K562 (cell line): ENCODE measurements around the gene BRMS1. TPM values are rescaled to one million over a fixed set of nuclear protein-coding genes. Genes with fewer than 3 reads are reported as not detected.

ENCODE experiments used
- ATAC-seq: fragments of 200-7000 bp; cut with Tn5 transposase; 3 replicates; pipeline ENCODE4 v1.9.1; 2020; ENCODE audit warnings: moderate library complexity
- BruUV-seq: library from RNA; stranded (reverse); fragments of 400-500 nt; replicated peaks from 2 replicates; lab custom pipeline; 2021; lab: Mats Ljungman, UMichigan
- CTCF ChIA-PET: fragments of 300-600 bp; formaldehyde crosslinking; extraction: SDS; loops from one replicate; lab custom pipeline; 2021; ENCODE audit warnings: low intra/inter-chr PET ratio; lab: Yijun Ruan, JAX
- POLR2A ChIA-PET: fragments of 300-600, 350-650 bp; sonication (Branson Sonifier 250); formaldehyde crosslinking; extraction: SDS; loops from one replicate; lab custom pipeline; 2021; ENCODE audit warnings: antibody characterized with exemption, inconsistent platforms; lab: Yijun Ruan, JAX
- DNase-seq, 4 experiments: peaks; one replicate each; pipeline versions ENCODE4 v3.0.0 to v3.0.0-alpha.2; 2011 to 2018; ENCODE audit warnings: low spot score in 3 of 4, mixed read lengths in 3 of 4; ENCODE audit errors: extremely low read depth in 1 of 4
- FAIRE-seq: peaks from 2 replicates; lab custom pipeline; 2011; peaks lifted over from hg19 to GRCh38; lab: Jason Lieb, UNC
- H2AFZ ChIP-seq: 2 replicates; pipeline ENCODE4 v1.6.0; 2011; ENCODE audit warnings: low read depth, low read length, control low read depth, inconsistent platforms
- H3K27ac ChIP-seq: fragments of 200-600 bp; 3 replicates; pipeline ENCODE4 v1.8.0; 2011; ENCODE audit warnings: low read depth, mild to moderate bottlenecking, control low read depth, inconsistent platforms, low read length, moderate library complexity, mixed read lengths; ENCODE audit errors: extremely low read depth
- H3K27me3 ChIP-seq, 2 experiments: fragments of 300-600 bp in 1 of 2; 2 replicates in 1 of 2; 3 replicates in 1 of 2; pipeline versions ENCODE4 v1.6.0 to v1.8.0; 2011; ENCODE audit warnings: inconsistent platforms in 2 of 2, low read length in 2 of 2, mild to moderate bottlenecking in 1 of 2, mixed read lengths in 1 of 2, moderate library complexity in 1 of 2; ENCODE audit not compliant: control insufficient read depth in 2 of 2, insufficient read depth in 2 of 2
- H3K36me3 ChIP-seq: fragments of 300-600 bp; 3 replicates; pipeline ENCODE4 v1.8.0; 2011; ENCODE audit warnings: mild to moderate bottlenecking, low read length, inconsistent platforms; ENCODE audit not compliant: control insufficient read depth, insufficient read depth
- H3K4me1 ChIP-seq, 2 experiments: fragments of 200-600 bp in 1 of 2; replicated peaks in 1 of 2; 2 replicates in 1 of 2; 3 replicates in 1 of 2; pipeline versions ENCODE4 v1.5.1 to v1.8.0; 2011; ENCODE audit warnings: inconsistent platforms in 2 of 2, low read length in 2 of 2, mild to moderate bottlenecking in 1 of 2, mixed read lengths in 1 of 2, moderate library complexity in 1 of 2; ENCODE audit not compliant: control insufficient read depth in 2 of 2, insufficient read depth in 2 of 2
- H3K4me2 ChIP-seq: 2 replicates; pipeline ENCODE4 v1.6.1; 2011; ENCODE audit warnings: low read length, control low read depth, inconsistent platforms, mixed read lengths; ENCODE audit not compliant: insufficient read depth
- H3K4me3 ChIP-seq: fragments of 200-600 bp; sonication (generic), shearing (Covaris generic); 2 replicates; pipeline ENCODE4 v1.5.1; 2016; ENCODE audit warnings: control low read depth, inconsistent platforms
- H3K79me2 ChIP-seq: fragments of 200-600 bp; 3 replicates; pipeline ENCODE4 v1.8.0; 2011; ENCODE audit warnings: low read length, inconsistent platforms; ENCODE audit not compliant: control insufficient read depth, insufficient read depth
- H3K9ac ChIP-seq, 2 experiments: 2 replicates each; pipeline versions ENCODE4 v1.6.0 to v1.6.1; 2011; ENCODE audit warnings: low read depth in 2 of 2, low read length in 2 of 2, control low read depth in 1 of 2, inconsistent platforms in 1 of 2, mild to moderate bottlenecking in 1 of 2, mixed read lengths in 1 of 2; ENCODE audit not compliant: insufficient read depth in 1 of 2
- H3K9me1 ChIP-seq: one replicate; pipeline ENCODE4 v1.6.0; 2011; ENCODE audit warnings: inconsistent platforms, mild to moderate bottlenecking, low read length, moderate library complexity; ENCODE audit not compliant: control insufficient read depth, insufficient read depth
- H3K9me3 ChIP-seq: replicated peaks from 2 replicates; pipeline ENCODE4 v1.5.1; 2011; ENCODE audit warnings: low read depth, low read length, inconsistent platforms; ENCODE audit not compliant: control insufficient read depth, insufficient read depth
- H4K20me1 ChIP-seq: replicated peaks from 2 replicates; pipeline ENCODE4 v1.6.1; 2011; ENCODE audit warnings: low read length, inconsistent platforms, mixed read lengths; ENCODE audit not compliant: control insufficient read depth, insufficient read depth
- ATF1 ChIP-seq, 2 experiments: fragments of 450-650 bp in 1 of 2; IDR thresholded peaks; 2 replicates each; pipeline ENCODE4 v1.6.1; 2016; ENCODE audit warnings: missing compliant biosample characterization in 1 of 2, missing genetic modification characterization in 1 of 2
- CHD4 ChIP-seq: fragments of 200-600 bp; sonication (generic); IDR thresholded peaks from 3 replicates; pipeline ENCODE4 v1.6.1; 2012; ENCODE audit warnings: low read depth, mild to moderate bottlenecking, mixed read lengths, low read length, inconsistent platforms; ENCODE audit not compliant: insufficient read depth, insufficient replicate concordance, poor library complexity, severe bottlenecking
- CREB3 ChIP-seq: fragments of 450-650 bp; conservative IDR thresholded peaks from 2 replicates; pipeline ENCODE4 v1.6.1; 2016; ENCODE audit warnings: missing genetic modification characterization, low read depth, mild to moderate bottlenecking, missing compliant biosample characterization, moderate library complexity
- CTCFL ChIP-seq: IDR thresholded peaks from 2 replicates; pipeline ENCODE4 v1.6.1; 2011; ENCODE audit warnings: borderline replicate concordance, low read depth, mild to moderate bottlenecking, moderate library complexity, low read length; ENCODE audit not compliant: insufficient read depth, poor library complexity, severe bottlenecking
- DLX4 ChIP-seq: fragments of 250-450 bp; sonication (Bioruptor Pico); IDR thresholded peaks from 2 replicates; pipeline ENCODE4 v1.6.1; 2021; ENCODE audit warnings: mild to moderate bottlenecking
- FOXP1 ChIP-seq: sonication (generic); formaldehyde crosslinking; IDR thresholded peaks from 2 replicates; pipeline ENCODE4 v1.8.0; 2022; ENCODE audit warnings: mild to moderate bottlenecking, missing genetic modification reagents
- MEF2D ChIP-seq: conservative IDR thresholded peaks from 2 replicates; pipeline ENCODE4 v1.6.1; 2016; ENCODE audit warnings: low read depth, missing genetic modification characterization, missing compliant biosample characterization
- MTF1 ChIP-seq: fragments of 250-450 bp; sonication (Bioruptor Pico); IDR thresholded peaks from 2 replicates; pipeline ENCODE4 v1.9.0; 2021; ENCODE audit warnings: moderate library complexity, mild to moderate bottlenecking, inconsistent platforms, borderline replicate concordance
- MXD1 ChIP-seq: fragments of 250-450 bp; sonication (Bioruptor Pico); IDR thresholded peaks from 2 replicates; pipeline ENCODE4 v1.8.0; 2021; ENCODE audit warnings: borderline replicate concordance, mild to moderate bottlenecking, moderate library complexity; ENCODE audit not compliant: poor library complexity, severe bottlenecking
- POLR2A ChIP-seq: fragments of 450-650 bp; conservative IDR thresholded peaks from 2 replicates; pipeline ENCODE4 v1.6.1; 2016
- POLR2G ChIP-seq: fragments of 200-400 bp; formaldehyde crosslinking; IDR thresholded peaks from 2 replicates; pipeline ENCODE4 v1.6.1; 2017; ENCODE audit warnings: low read depth, mild to moderate bottlenecking, antibody characterized with exemption, low read length, moderate library complexity
- PTBP1 ChIP-seq: fragments of 200-400 bp; formaldehyde crosslinking; IDR thresholded peaks from 2 replicates; pipeline ENCODE4 v1.6.1; 2017; ENCODE audit warnings: low read depth, low read length
- RBFOX2 ChIP-seq: fragments of 200-400 bp; formaldehyde crosslinking; IDR thresholded peaks from 2 replicates; pipeline ENCODE4 v1.6.1; 2017; ENCODE audit warnings: low read depth, mild to moderate bottlenecking, low read length, moderate library complexity
- SNRNP70 ChIP-seq: fragments of 200-400 bp; formaldehyde crosslinking; optimal IDR thresholded peaks from 2 replicates; pipeline ENCODE3; 2017; ENCODE audit warnings: low read depth, low read length
- XRCC5 ChIP-seq: fragments of 200-400 bp; formaldehyde crosslinking; IDR thresholded peaks from 2 replicates; pipeline ENCODE4 v1.6.1; 2017; ENCODE audit warnings: low read depth, mild to moderate bottlenecking, low read length
- ZBTB1 ChIP-seq: sonication (generic); formaldehyde crosslinking; IDR thresholded peaks from 2 replicates; pipeline ENCODE4 v1.8.1; 2023; ENCODE audit warnings: missing genetic modification reagents, low read depth, mild to moderate bottlenecking, borderline replicate concordance
- ZNF384 ChIP-seq: IDR thresholded peaks from 2 replicates; pipeline ENCODE4 v1.6.1; 2012; ENCODE audit warnings: low read depth, low read length, improper control_type of control experiment
- WGBS: fragments of 100-300 bp; shearing (Covaris generic); methylation state at CpG from one replicate; pipeline ENCODE4 v1.1.6; 2016; ENCODE audit warnings: low coverage, mixed read lengths; ENCODE audit not compliant: insufficient coverage; ENCODE audit errors: missing lambda C conversion rate; 5-methylcytosine and 5-hydroxymethylcytosine counted together
- in situ Hi-C: fragments of 300-500 bp; cut with MboI; formaldehyde crosslinking; loops from 4 replicates; pipeline ENCODE4 v1.15.0; 2018; ENCODE audit warnings: inconsistent platforms, mixed read lengths
- intact Hi-C: fragments of 100-400 bp; cut with micrococcal nuclease; formaldehyde crosslinking; loops from 2 replicates; pipeline ENCODE4 v1.14.2; 2022
- polyA plus RNA-seq, 8 experiments: library from polyadenylated mRNA; depleted of rRNA in 4 of 8; stranded (reverse) in 5 of 8; unstranded in 3 of 8; fragments of >200 nt; fragmentation: Nextera tagmentation in 2 of 8; fragmentation: Illumina TruSeq in 1 of 8; extraction: Ambion mirVana in 2 of 8; extraction: Trizol in 1 of 8; gene quantifications; 2 replicates each; pipeline versions ENCODE4 v1.2.1 to v1.2.3, GENCODE V29; 2011 to 2014; ENCODE audit warnings: inconsistent platforms in 1 of 8, missing spikeins in 1 of 8
- total RNA-seq, 7 experiments: library from RNA; depleted of rRNA in 6 of 7; stranded (reverse); fragments of >200 nt in 6 of 7; fragmentation: Illumina TruSeq in 2 of 7; extraction: Trizol in 2 of 7; gene quantifications; 2 replicates each; pipeline versions ENCODE4 v1.2.1 to v1.2.3, GENCODE V29; 2011 to 2021; ENCODE audit warnings: low replicate concordance in 1 of 7

The BRMS1 gene
- total and polyA plus RNA-seq, 9 of the 15 experiments (the other 6 are each of a cell fraction or from before 2014, with no cell fraction given), result 2.2 to 78.8 (median 33.4) TPM

GRCh38 chr11:66363187-66363601 is 18.3 kb upstream of the BRMS1 start:
- H3K27me3 ChIP-seq, result no peaks in the 10 kb centered on the region
- TF ChIP-seq SNRNP70 (no peak), ZNF384 (no peak), RBFOX2 (0 out of 2 replicates have a peak, but pooled peaks have one; percentile 44), MTF1 (CRISPR knock-in tag) (no peak), CREB3 (tag) (no peak), POLR2A (0 out of 2 replicates have a peak, but pooled peaks have one; percentile 13), MEF2D (no peak), ATF1 (CRISPR knock-in tag; IDR thresholded peaks at IDR 0.05) (no peak), ATF1 (tag; IDR thresholded peaks at IDR 0.05) (no peak), CHD4 (no peak), ZBTB1 (CRISPR knock-in tag) (no peak), DLX4 (CRISPR knock-in tag) (no peak), FOXP1 (CRISPR knock-in tag) (no peak), POLR2G (peak; percentile 80), PTBP1 (no peak), CTCFL (no peak), XRCC5 (no peak), MXD1 (CRISPR knock-in tag) (no peak)
- peak overlapping the region in 1 of 2 experiments; percentile 31; a peak in 1 of 4 replicates for H3K9ac ChIP-seq
- peaks cover 13% of the 10 kb centered on the region for H3K79me2 ChIP-seq
- no peak overlapping the region for H3K4me2 ChIP-seq
- intact Hi-C loops, result no loop called here
- DNase-seq (peak in 2 of 4 experiments; percentile 5 to 7), ATAC-seq (no peak), FAIRE-seq (no peak)
- H3K36me3 ChIP-seq, result peaks cover 59% of the 10 kb centered on the region
- no peak overlapping the region for H2AFZ ChIP-seq
- BruUV-seq, result no TSS peak
- ChIA-PET CTCF (no interaction called here), POLR2A (interaction anchor here (0.6 to 3.3 kb wide), 7 partner anchors 9 to 51 kb away, joined by 3 to 16 read pairs (median 7); partner anchors contain the start of genes BRMS1 and SLC29A2)
- WGBS, result 91% methylated on average over 14 of the region's 14 CpGs
- no peak overlapping the region for H3K27ac ChIP-seq
- H3K4me3 ChIP-seq, result no peak overlapping the region
- H4K20me1 ChIP-seq, result peaks cover 23% of the 10 kb centered on the region
- H3K4me1 ChIP-seq, result peaks cover 0 to 30% of the 10 kb centered on the region in 2 experiments; a peak in 4 of 5 replicates
- no peaks in the 10 kb centered on the region for H3K9me3 ChIP-seq
- H3K9me1 ChIP-seq, result peaks cover 3% of the 10 kb centered on the region
- in situ Hi-C loops, result no loop called here
